H9 (cell line): ENCODE data around the gene ACOXL. TPM values are rescaled to one million over a fixed set of nuclear protein-coding genes. Genes with fewer than 3 reads are reported as not detected.

Experiments
- DNase-seq: peaks from one replicate; pipeline ENCODE4 v3.0.0-alpha.2; 2017
- H2AFZ ChIP-seq: one replicate; pipeline ENCODE4 v1.6.1; 2013; ENCODE audit warnings: mild to moderate bottlenecking, low read length, control low read depth, moderate library complexity
- H2AK5ac ChIP-seq: 2 replicates; pipeline ENCODE4 v1.6.1; 2013; ENCODE audit warnings: low read length, control low read depth, mixed read lengths; ENCODE audit not compliant: insufficient read length
- H2BK120ac ChIP-seq: one replicate; pipeline ENCODE4 v1.6.1; 2013; ENCODE audit warnings: low read depth, mild to moderate bottlenecking, low read length, control low read depth, inconsistent platforms; ENCODE audit not compliant: poor library complexity, severe bottlenecking
- H2BK12ac ChIP-seq: 2 replicates; pipeline ENCODE4 v1.6.1; 2013; ENCODE audit warnings: low read length, control low read depth, mixed read lengths, low read depth; ENCODE audit not compliant: insufficient read length
- H2BK15ac ChIP-seq: 2 replicates; pipeline ENCODE4 v1.6.1; 2013; ENCODE audit warnings: low read depth, low read length, control low read depth
- H2BK20ac ChIP-seq: one replicate; pipeline ENCODE4 v1.6.1; 2013; ENCODE audit warnings: low read depth, mild to moderate bottlenecking, low read length, control low read depth, inconsistent platforms; ENCODE audit not compliant: poor library complexity, severe bottlenecking
- H2BK5ac ChIP-seq: 2 replicates; pipeline ENCODE4 v1.6.1; 2013; ENCODE audit warnings: low read length, control low read depth, mixed read lengths; ENCODE audit not compliant: insufficient read length
- H3K14ac ChIP-seq: 2 replicates; pipeline ENCODE4 v1.6.1; 2013; ENCODE audit warnings: low read length, control low read depth; ENCODE audit not compliant: insufficient read depth
- H3K18ac ChIP-seq: 2 replicates; pipeline ENCODE4 v1.6.1; 2013; ENCODE audit warnings: low read depth, mild to moderate bottlenecking, mixed read lengths, low read length, control low read depth; ENCODE audit not compliant: insufficient read length
- H3K23ac ChIP-seq: 2 replicates; pipeline ENCODE4 v1.6.1; 2013; ENCODE audit warnings: low read length, control low read depth, mixed read lengths, low read depth; ENCODE audit not compliant: insufficient read length
- H3K23me2 ChIP-seq: 2 replicates; pipeline ENCODE4 v1.6.1; 2013; ENCODE audit warnings: low read depth, mild to moderate bottlenecking, mixed read lengths, low read length, control low read depth; ENCODE audit not compliant: insufficient read length, poor library complexity, severe bottlenecking
- H3K27ac ChIP-seq: 2 replicates; pipeline ENCODE4 v1.5.1; 2013; ENCODE audit warnings: low read length, control low read depth, mixed read lengths, low read depth; ENCODE audit not compliant: insufficient read length
- H3K27me3 ChIP-seq: 2 replicates; pipeline ENCODE4 v1.6.1; 2013; ENCODE audit warnings: low read length, control low read depth, inconsistent platforms; ENCODE audit not compliant: insufficient read depth
- H3K4ac ChIP-seq: 2 replicates; pipeline ENCODE4 v1.6.1; 2013; ENCODE audit warnings: low read depth, mild to moderate bottlenecking, control low read depth, inconsistent platforms, low read length, moderate library complexity
- H3K4me1 ChIP-seq: 2 replicates; pipeline ENCODE4 v1.6.1; 2013; ENCODE audit warnings: low read length, control low read depth, inconsistent platforms; ENCODE audit not compliant: insufficient read depth
- H3K4me2 ChIP-seq: 2 replicates; pipeline ENCODE4 v1.6.1; 2013; ENCODE audit warnings: low read length, control low read depth, mixed read lengths; ENCODE audit not compliant: insufficient read length, insufficient read depth
- H3K56ac ChIP-seq: 2 replicates; pipeline ENCODE4 v1.6.1; 2013; ENCODE audit warnings: low read depth, mild to moderate bottlenecking, mixed read lengths, low read length, control low read depth; ENCODE audit not compliant: insufficient read length
- H3K79me1 ChIP-seq: 2 replicates; pipeline ENCODE4 v1.6.1; 2013; ENCODE audit warnings: low read depth, mild to moderate bottlenecking, moderate library complexity, low read length, control low read depth, inconsistent platforms; ENCODE audit not compliant: insufficient read depth, poor library complexity, severe bottlenecking
- H3K79me2 ChIP-seq: 2 replicates; pipeline ENCODE4 v1.6.1; 2013; ENCODE audit warnings: low read length, control low read depth, inconsistent platforms; ENCODE audit not compliant: insufficient read depth
- H3K9ac ChIP-seq: 2 replicates; pipeline ENCODE4 v1.6.1; 2013; ENCODE audit warnings: low read length, control low read depth, mixed read lengths; ENCODE audit not compliant: insufficient read length; ENCODE audit errors: extremely low read depth
- H3K9me3 ChIP-seq: one replicate; pipeline ENCODE4 v1.6.1; 2013; ENCODE audit warnings: low read depth, low read length, inconsistent platforms; ENCODE audit not compliant: control insufficient read depth
- H3T11ph ChIP-seq: one replicate; pipeline ENCODE4 v1.6.1; 2013; ENCODE audit warnings: mild to moderate bottlenecking, low read length, control low read depth, inconsistent platforms
- H4K20me1 ChIP-seq: one replicate; pipeline ENCODE4 v1.6.1; 2013; ENCODE audit not compliant: control insufficient read depth, insufficient read length, insufficient read depth
- H4K5ac ChIP-seq: 2 replicates; pipeline ENCODE4 v1.6.1; 2013; ENCODE audit warnings: low read depth, mild to moderate bottlenecking, mixed read lengths, low read length, control low read depth; ENCODE audit not compliant: insufficient read length
- H4K8ac ChIP-seq: replicated peaks from 2 replicates; pipeline ENCODE4 v1.6.1; 2013; ENCODE audit warnings: low read length, control low read depth, mixed read lengths, low read depth; ENCODE audit not compliant: insufficient read length
- H4K91ac ChIP-seq: 2 replicates; pipeline ENCODE4 v1.6.1; 2013; ENCODE audit warnings: low read depth, mild to moderate bottlenecking, moderate library complexity, mixed read lengths, low read length, control low read depth; ENCODE audit not compliant: insufficient read length
- H3K27ac Mint-ChIP-seq, 3 experiments: 2 replicates in 2 of 3; 3 replicates in 1 of 3; pipeline ENCODE4 v1.8.0; 2020 to 2021; ENCODE audit warnings: mixed read lengths in 3 of 3, mild to moderate bottlenecking in 1 of 3, moderate library complexity in 1 of 3
- H3K27me3 Mint-ChIP-seq: 2 replicates; pipeline ENCODE4 v1.8.0; 2021; ENCODE audit warnings: low read depth, mild to moderate bottlenecking, moderate library complexity, mixed read lengths
- H3K36me3 Mint-ChIP-seq, 3 experiments: 2 replicates in 2 of 3; 3 replicates in 1 of 3; pipeline ENCODE4 v1.8.0; 2020 to 2021; ENCODE audit warnings: low read depth in 3 of 3, mixed read lengths in 3 of 3; ENCODE audit not compliant: insufficient read depth in 1 of 3
- H3K4me1 Mint-ChIP-seq, 2 experiments: 2 replicates each; pipeline ENCODE4 v1.8.0; 2020; ENCODE audit warnings: mixed read lengths in 2 of 2
- H3K4me3 Mint-ChIP-seq, 2 experiments: 2 replicates in 1 of 2; 3 replicates in 1 of 2; pipeline ENCODE4 v1.8.0; 2020 to 2021; ENCODE audit warnings: mild to moderate bottlenecking in 2 of 2, mixed read lengths in 2 of 2, moderate library complexity in 1 of 2
- H3K9me3 Mint-ChIP-seq, 2 experiments: 2 replicates in 1 of 2; 3 replicates in 1 of 2; pipeline ENCODE4 v1.8.0; 2020; ENCODE audit warnings: mild to moderate bottlenecking in 2 of 2, mixed read lengths in 2 of 2, moderate library complexity in 1 of 2
- WGBS: extraction: QIAGEN DNeasy Blood & Tissue Kit; methylation state at CpG from one replicate; pipeline ENCODE4 v1.1.7; 2013; ENCODE audit warnings: missing lambda C conversion rate, low lambda C conversion rate, mixed read lengths; ENCODE audit not compliant: insufficient read length; ENCODE audit errors: extremely low coverage; 5-methylcytosine and 5-hydroxymethylcytosine counted together
- total RNA-seq: library from RNA; stranded (reverse); gene quantifications from 2 replicates; pipeline ENCODE4 v1.2.1, GENCODE V29; 2021
- TF ChIP-seq, protein P1 (sequence below): fragments of 200-600 bp; sonication (generic); conservative IDR thresholded peaks from 3 replicates; pipeline ENCODE4 v1.8.0; 2021; ENCODE audit warnings: antibody characterized with exemption, mild to moderate bottlenecking

ACOXL gene
- total RNA-seq, 1 experiment from 2014 or later, result 37.6 TPM

DNA sequence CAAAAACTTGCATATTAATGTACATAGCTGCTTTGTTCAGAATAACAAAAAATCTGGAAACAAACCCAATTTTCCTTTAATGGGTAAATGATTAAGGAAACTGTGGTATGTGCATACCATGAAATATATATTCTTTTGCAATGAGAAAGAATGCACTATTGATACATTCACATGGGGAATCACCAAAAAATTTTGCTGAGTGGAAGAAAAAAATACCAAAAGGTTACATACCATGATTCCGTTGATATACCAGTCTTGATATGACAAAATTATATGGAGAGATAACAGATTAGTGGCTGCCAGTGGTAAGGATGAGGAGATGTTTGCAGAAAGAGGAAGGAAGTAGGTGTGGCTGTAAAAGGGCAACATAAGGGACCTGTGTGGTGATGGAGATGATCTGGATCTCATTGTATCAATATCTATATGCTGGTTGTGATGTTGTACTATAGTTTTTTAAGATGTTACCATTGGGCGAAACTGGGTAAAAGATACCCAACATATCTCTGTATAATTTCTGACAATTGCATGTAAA is 333.8 kb downstream of the ACOXL start:
- H3K4me1 ChIP-seq, result no peaks in the 10 kb centered on the region; the same call in 1 of the 2 replicates
- no peaks in the 10 kb centered on the region for H3K9me3 Mint-ChIP-seq
- no peaks in the 10 kb centered on the region for H3K27me3 ChIP-seq
- no peak overlapping the region for H3K4ac ChIP-seq
- H2BK120ac ChIP-seq, result no peak overlapping the region
- H3K23me2 ChIP-seq, result no peaks in the 10 kb centered on the region
- H4K8ac ChIP-seq, result no peak overlapping the region
- H3K23ac ChIP-seq, result no peak overlapping the region
- H2BK12ac ChIP-seq, result no peak overlapping the region
- H3K4me3 Mint-ChIP-seq, result no peak overlapping the region
- H3K9ac ChIP-seq, result no peak overlapping the region
- no peaks in the 10 kb centered on the region for H3K9me3 ChIP-seq
- H3K27me3 Mint-ChIP-seq, result no peaks in the 10 kb centered on the region
- peaks cover 0 to 8% (median 0%) of the 10 kb centered on the region in 3 experiments; a peak in 1 of 7 replicates for H3K36me3 Mint-ChIP-seq
- no peak overlapping the region for H3K4me2 ChIP-seq
- no peak overlapping the region for H3K27ac Mint-ChIP-seq
- no peak overlapping the region for H3K18ac ChIP-seq
- no peak overlapping the region for H2BK5ac ChIP-seq
- H3K79me1 ChIP-seq, result no peaks in the 10 kb centered on the region
- no peak overlapping the region for H2BK15ac ChIP-seq
- H3K27ac ChIP-seq, result no peak overlapping the region
- H3K56ac ChIP-seq, result no peak overlapping the region
- H3K4me1 Mint-ChIP-seq, result peaks cover 15 to 28% of the 10 kb centered on the region in 2 experiments
- no peaks in the 10 kb centered on the region for H4K20me1 ChIP-seq
- H3K79me2 ChIP-seq, result no peaks in the 10 kb centered on the region
- DNase-seq, result no peak
- TF ChIP-seq, protein P1, sequence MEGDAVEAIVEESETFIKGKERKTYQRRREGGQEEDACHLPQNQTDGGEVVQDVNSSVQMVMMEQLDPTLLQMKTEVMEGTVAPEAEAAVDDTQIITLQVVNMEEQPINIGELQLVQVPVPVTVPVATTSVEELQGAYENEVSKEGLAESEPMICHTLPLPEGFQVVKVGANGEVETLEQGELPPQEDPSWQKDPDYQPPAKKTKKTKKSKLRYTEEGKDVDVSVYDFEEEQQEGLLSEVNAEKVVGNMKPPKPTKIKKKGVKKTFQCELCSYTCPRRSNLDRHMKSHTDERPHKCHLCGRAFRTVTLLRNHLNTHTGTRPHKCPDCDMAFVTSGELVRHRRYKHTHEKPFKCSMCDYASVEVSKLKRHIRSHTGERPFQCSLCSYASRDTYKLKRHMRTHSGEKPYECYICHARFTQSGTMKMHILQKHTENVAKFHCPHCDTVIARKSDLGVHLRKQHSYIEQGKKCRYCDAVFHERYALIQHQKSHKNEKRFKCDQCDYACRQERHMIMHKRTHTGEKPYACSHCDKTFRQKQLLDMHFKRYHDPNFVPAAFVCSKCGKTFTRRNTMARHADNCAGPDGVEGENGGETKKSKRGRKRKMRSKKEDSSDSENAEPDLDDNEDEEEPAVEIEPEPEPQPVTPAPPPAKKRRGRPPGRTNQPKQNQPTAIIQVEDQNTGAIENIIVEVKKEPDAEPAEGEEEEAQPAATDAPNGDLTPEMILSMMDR, result no peak
- no peak overlapping the region for H3K14ac ChIP-seq
- no peak overlapping the region for H2AFZ ChIP-seq
- no peak overlapping the region for H4K91ac ChIP-seq
- H3T11ph ChIP-seq, result no peak overlapping the region
- whole genome bisulfite sequencing, result no CpG with 5 or more reads among the region's 2 CpGs
- no peak overlapping the region for H4K5ac ChIP-seq
- H2BK20ac ChIP-seq, result no peak overlapping the region
- no peak overlapping the region for H2AK5ac ChIP-seq
